K562 (cell line): ENCODE measurements around the gene CDK5R1. TPM values are rescaled to one million over a fixed set of nuclear protein-coding genes. Genes with fewer than 3 reads are reported as not detected.

Experiments used
- BRF1 ChIP-seq: IDR thresholded peaks from 3 replicates; pipeline ENCODE4 v1.6.1; 2011; ENCODE audit warnings: borderline replicate concordance, mild to moderate bottlenecking; ENCODE audit not compliant: insufficient read length; ENCODE audit errors: extremely low read depth
- CCNT2 ChIP-seq: IDR thresholded peaks from 2 replicates; pipeline ENCODE4 v1.6.1; 2011; ENCODE audit warnings: borderline replicate concordance, low read depth, mild to moderate bottlenecking, moderate library complexity, mixed read lengths, low read length; ENCODE audit not compliant: insufficient read length; ENCODE audit errors: extremely low read depth
- ETV5 ChIP-seq: sonication (generic); formaldehyde crosslinking; IDR thresholded peaks from 2 replicates; pipeline ENCODE4 v1.4.0; 2020; ENCODE audit warnings: low read depth, mild to moderate bottlenecking, missing genetic modification reagents
- FOS ChIP-seq: IDR thresholded peaks from 3 replicates; pipeline ENCODE4 v1.6.1; 2011; ENCODE audit not compliant: insufficient read length; ENCODE audit errors: extremely low read depth
- FOXP1 ChIP-seq: sonication (generic); formaldehyde crosslinking; IDR thresholded peaks from 2 replicates; pipeline ENCODE4 v1.8.0; 2022; ENCODE audit warnings: mild to moderate bottlenecking, missing genetic modification reagents
- NR2C2 ChIP-seq, 2 experiments: fragments of 200-800 bp in 1 of 2; sonication (Bioruptor generic) in 1 of 2; sonication (generic) in 1 of 2; formaldehyde crosslinking in 1 of 2; IDR thresholded peaks; 2 replicates each; pipeline versions ENCODE4 v1.6.1 to v1.8.0; 2016 to 2022; ENCODE audit warnings: mild to moderate bottlenecking in 1 of 2, missing compliant biosample characterization in 1 of 2, missing genetic modification characterization in 1 of 2, missing genetic modification reagents in 1 of 2
- SP2 ChIP-seq: IDR thresholded peaks from 2 replicates; pipeline ENCODE4 v1.6.1; 2011; ENCODE audit warnings: mild to moderate bottlenecking, low read depth, low read length, moderate library complexity; ENCODE audit not compliant: poor library complexity, severe bottlenecking; ENCODE audit errors: extremely low read depth
- ZFX ChIP-seq: sonication (generic); formaldehyde crosslinking; IDR thresholded peaks from 2 replicates; pipeline ENCODE4 v1.8.0; 2022; ENCODE audit warnings: mild to moderate bottlenecking, missing genetic modification reagents, moderate library complexity
- ZNF224 ChIP-seq: sonication (generic); formaldehyde crosslinking; IDR thresholded peaks from 2 replicates; pipeline ENCODE4 v1.8.0; 2022; ENCODE audit warnings: mild to moderate bottlenecking, missing genetic modification reagents
- polyA plus RNA-seq, 8 experiments: library from polyadenylated mRNA; depleted of rRNA in 4 of 8; stranded (reverse) in 5 of 8; unstranded in 3 of 8; fragments of >200 nt; fragmentation: Nextera tagmentation in 2 of 8; fragmentation: Illumina TruSeq in 1 of 8; extraction: Ambion mirVana in 2 of 8; extraction: Trizol in 1 of 8; gene quantifications; 2 replicates each; pipeline versions ENCODE4 v1.2.1 to v1.2.3, GENCODE V29; 2011 to 2014; ENCODE audit warnings: inconsistent platforms in 1 of 8, missing spikeins in 1 of 8
- total RNA-seq, 7 experiments: library from RNA; depleted of rRNA in 6 of 7; stranded (reverse); fragments of >200 nt in 6 of 7; fragmentation: Illumina TruSeq in 2 of 7; extraction: Trizol in 2 of 7; gene quantifications; 2 replicates each; pipeline versions ENCODE4 v1.2.1 to v1.2.3, GENCODE V29; 2011 to 2021; ENCODE audit warnings: low replicate concordance in 1 of 7
- TF ChIP-seq, protein P1 (sequence below): IDR thresholded peaks from 2 replicates; pipeline ENCODE4 v1.6.1; 2011; ENCODE audit not compliant: insufficient read length; ENCODE audit errors: extremely low read depth
- TF ChIP-seq, protein P2 (sequence below), 2 experiments: fragments of 150-350 bp in 1 of 2; IDR thresholded peaks; 2 replicates each; pipeline ENCODE4 v1.6.1; 2012 to 2016; ENCODE audit warnings: low read depth in 2 of 2, low read length in 2 of 2, mild to moderate bottlenecking in 1 of 2, moderate library complexity in 1 of 2
- TF ChIP-seq, protein P3 (sequence below): fragments of 200-400 bp; formaldehyde crosslinking; IDR thresholded peaks from 2 replicates; pipeline ENCODE4 v1.6.1; 2017; ENCODE audit warnings: mild to moderate bottlenecking, low read depth, low read length, moderate library complexity
- TF ChIP-seq, protein P4 (sequence below): fragments of 250-450 bp; sonication (Bioruptor Pico); IDR thresholded peaks from 2 replicates; pipeline ENCODE4 v1.4.0; 2020

The CDK5R1 gene
- total and polyA plus RNA-seq, 9 of the 15 experiments (the other 6 are each of a cell fraction or from before 2014, with no cell fraction given) = 0.10 to 4.8 (median 2.3) TPM

DNA sequence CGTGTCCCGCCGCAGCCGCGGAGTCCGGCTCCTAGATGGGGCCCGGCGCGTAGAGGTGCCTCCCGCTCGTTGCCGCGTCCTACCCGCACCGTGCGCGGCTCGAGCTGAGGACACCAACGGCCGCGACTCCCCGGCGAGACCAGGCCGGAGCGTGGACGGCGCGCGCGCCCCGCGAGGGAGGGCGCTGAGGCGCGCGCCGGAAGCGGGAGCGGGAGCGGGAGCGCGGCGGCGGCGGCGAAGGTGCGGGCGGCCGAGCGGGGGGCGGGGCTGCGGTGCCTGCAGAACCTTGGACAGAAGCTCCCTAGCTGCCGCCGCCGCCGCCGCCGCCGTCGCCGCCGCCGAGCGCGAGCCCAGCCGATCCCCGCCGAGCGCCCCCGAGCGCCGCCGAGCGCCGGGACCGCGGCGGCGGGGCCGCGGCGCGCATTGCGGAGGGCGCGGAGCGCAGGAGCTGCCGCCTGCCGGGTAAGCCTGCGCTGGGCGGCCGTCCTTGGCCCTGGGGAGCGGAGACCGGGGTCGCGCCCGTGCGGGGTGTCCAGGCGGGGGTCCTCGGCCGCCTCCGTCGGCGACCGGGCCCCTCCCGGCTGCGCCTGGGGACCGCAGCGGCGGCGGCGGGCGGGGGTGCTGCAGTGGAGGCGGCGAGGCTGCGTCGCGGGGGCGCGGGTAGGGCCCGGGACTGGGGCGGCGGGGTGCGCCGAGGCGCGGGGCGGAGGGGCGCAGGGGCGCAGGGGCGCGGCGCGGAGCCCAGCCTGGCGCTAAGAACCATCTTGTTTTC lies at the start of gene CDK5R1 (continued):
- TF ChIP-seq, protein P1, sequence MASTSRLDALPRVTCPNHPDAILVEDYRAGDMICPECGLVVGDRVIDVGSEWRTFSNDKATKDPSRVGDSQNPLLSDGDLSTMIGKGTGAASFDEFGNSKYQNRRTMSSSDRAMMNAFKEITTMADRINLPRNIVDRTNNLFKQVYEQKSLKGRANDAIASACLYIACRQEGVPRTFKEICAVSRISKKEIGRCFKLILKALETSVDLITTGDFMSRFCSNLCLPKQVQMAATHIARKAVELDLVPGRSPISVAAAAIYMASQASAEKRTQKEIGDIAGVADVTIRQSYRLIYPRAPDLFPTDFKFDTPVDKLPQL = no peak
- TF ChIP-seq, protein P2, sequence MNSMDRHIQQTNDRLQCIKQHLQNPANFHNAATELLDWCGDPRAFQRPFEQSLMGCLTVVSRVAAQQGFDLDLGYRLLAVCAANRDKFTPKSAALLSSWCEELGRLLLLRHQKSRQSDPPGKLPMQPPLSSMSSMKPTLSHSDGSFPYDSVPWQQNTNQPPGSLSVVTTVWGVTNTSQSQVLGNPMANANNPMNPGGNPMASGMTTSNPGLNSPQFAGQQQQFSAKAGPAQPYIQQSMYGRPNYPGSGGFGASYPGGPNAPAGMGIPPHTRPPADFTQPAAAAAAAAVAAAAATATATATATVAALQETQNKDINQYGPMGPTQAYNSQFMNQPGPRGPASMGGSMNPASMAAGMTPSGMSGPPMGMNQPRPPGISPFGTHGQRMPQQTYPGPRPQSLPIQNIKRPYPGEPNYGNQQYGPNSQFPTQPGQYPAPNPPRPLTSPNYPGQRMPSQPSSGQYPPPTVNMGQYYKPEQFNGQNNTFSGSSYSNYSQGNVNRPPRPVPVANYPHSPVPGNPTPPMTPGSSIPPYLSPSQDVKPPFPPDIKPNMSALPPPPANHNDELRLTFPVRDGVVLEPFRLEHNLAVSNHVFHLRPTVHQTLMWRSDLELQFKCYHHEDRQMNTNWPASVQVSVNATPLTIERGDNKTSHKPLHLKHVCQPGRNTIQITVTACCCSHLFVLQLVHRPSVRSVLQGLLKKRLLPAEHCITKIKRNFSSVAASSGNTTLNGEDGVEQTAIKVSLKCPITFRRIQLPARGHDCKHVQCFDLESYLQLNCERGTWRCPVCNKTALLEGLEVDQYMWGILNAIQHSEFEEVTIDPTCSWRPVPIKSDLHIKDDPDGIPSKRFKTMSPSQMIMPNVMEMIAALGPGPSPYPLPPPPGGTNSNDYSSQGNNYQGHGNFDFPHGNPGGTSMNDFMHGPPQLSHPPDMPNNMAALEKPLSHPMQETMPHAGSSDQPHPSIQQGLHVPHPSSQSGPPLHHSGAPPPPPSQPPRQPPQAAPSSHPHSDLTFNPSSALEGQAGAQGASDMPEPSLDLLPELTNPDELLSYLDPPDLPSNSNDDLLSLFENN (IDR thresholded peaks at IDR 0.05; ENCODE audit: low read depth in 2 of 2, low read length in 2 of 2) = no peak
- TF ChIP-seq FOXP1 (CRISPR knock-in tag) (no peak), ZNF224 (CRISPR knock-in tag) (no peak), ETV5 (CRISPR knock-in tag) (no peak), NR2C2 (CRISPR knock-in tag; IDR thresholded peaks at IDR 0.05) (no peak), NR2C2 (tag; IDR thresholded peaks at IDR 0.05) (no peak), BRF1 (no peak), ZFX (no peak), SP2 (no peak), FOS (no peak), CCNT2 (peak; percentile 55)
- TF ChIP-seq, protein P3, sequence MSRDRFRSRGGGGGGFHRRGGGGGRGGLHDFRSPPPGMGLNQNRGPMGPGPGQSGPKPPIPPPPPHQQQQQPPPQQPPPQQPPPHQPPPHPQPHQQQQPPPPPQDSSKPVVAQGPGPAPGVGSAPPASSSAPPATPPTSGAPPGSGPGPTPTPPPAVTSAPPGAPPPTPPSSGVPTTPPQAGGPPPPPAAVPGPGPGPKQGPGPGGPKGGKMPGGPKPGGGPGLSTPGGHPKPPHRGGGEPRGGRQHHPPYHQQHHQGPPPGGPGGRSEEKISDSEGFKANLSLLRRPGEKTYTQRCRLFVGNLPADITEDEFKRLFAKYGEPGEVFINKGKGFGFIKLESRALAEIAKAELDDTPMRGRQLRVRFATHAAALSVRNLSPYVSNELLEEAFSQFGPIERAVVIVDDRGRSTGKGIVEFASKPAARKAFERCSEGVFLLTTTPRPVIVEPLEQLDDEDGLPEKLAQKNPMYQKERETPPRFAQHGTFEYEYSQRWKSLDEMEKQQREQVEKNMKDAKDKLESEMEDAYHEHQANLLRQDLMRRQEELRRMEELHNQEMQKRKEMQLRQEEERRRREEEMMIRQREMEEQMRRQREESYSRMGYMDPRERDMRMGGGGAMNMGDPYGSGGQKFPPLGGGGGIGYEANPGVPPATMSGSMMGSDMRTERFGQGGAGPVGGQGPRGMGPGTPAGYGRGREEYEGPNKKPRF = no peak
- TF ChIP-seq, protein P4, sequence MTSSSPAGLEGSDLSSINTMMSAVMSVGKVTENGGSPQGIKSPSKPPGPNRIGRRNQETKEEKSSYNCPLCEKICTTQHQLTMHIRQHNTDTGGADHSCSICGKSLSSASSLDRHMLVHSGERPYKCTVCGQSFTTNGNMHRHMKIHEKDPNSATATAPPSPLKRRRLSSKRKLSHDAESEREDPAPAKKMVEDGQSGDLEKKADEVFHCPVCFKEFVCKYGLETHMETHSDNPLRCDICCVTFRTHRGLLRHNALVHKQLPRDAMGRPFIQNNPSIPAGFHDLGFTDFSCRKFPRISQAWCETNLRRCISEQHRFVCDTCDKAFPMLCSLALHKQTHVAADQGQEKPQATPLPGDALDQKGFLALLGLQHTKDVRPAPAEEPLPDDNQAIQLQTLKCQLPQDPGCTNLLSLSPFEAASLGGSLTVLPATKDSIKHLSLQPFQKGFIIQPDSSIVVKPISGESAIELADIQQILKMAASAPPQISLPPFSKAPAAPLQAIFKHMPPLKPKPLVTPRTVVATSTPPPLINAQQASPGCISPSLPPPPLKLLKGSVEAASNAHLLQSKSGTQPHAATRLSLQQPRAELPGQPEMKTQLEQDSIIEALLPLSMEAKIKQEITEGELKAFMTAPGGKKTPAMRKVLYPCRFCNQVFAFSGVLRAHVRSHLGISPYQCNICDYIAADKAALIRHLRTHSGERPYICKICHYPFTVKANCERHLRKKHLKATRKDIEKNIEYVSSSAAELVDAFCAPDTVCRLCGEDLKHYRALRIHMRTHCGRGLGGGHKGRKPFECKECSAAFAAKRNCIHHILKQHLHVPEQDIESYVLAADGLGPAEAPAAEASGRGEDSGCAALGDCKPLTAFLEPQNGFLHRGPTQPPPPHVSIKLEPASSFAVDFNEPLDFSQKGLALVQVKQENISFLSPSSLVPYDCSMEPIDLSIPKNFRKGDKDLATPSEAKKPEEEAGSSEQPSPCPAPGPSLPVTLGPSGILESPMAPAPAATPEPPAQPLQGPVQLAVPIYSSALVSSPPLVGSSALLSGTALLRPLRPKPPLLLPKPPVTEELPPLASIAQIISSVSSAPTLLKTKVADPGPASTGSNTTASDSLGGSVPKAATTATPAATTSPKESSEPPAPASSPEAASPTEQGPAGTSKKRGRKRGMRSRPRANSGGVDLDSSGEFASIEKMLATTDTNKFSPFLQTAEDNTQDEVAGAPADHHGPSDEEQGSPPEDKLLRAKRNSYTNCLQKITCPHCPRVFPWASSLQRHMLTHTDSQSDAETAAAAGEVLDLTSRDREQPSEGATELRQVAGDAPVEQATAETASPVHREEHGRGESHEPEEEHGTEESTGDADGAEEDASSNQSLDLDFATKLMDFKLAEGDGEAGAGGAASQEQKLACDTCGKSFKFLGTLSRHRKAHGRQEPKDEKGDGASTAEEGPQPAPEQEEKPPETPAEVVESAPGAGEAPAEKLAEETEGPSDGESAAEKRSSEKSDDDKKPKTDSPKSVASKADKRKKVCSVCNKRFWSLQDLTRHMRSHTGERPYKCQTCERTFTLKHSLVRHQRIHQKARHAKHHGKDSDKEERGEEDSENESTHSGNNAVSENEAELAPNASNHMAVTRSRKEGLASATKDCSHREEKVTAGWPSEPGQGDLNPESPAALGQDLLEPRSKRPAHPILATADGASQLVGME (CRISPR knock-in tag) = no peak
